A673 (cell line): ENCODE results near the gene UBASH3B. TPM values are rescaled to one million over a fixed set of nuclear protein-coding genes. Genes with fewer than 3 reads are reported as not detected.

Source experiments
- BruUV-seq: library from RNA; stranded (reverse); fragments of 400-500 nt; replicated peaks from 2 replicates; lab custom pipeline; 2021; lab: Mats Ljungman, UMichigan
- CTCF ChIA-PET: fragments of 300-600 bp; sonication (Branson Sonifier 250); formaldehyde crosslinking; loops from one replicate; lab custom pipeline; 2022; ENCODE audit warnings: antibody characterized with exemption; lab: Charles Lee
- POLR2A ChIA-PET: fragments of 300-600 bp; sonication (Branson Sonifier 250); formaldehyde crosslinking; loops from one replicate; lab custom pipeline; 2022; ENCODE audit warnings: antibody characterized with exemption; ENCODE audit not compliant: low non-redundant PET; lab: Charles Lee
- DNase-seq: peaks from one replicate; pipeline ENCODE4 v3.0.0-alpha.2; 2015; ENCODE audit warnings: low spot score
- H3K27ac ChIP-seq: fragments of 200-600 bp; sonication (generic); 2 replicates; pipeline ENCODE4 v1.5.1; 2016; ENCODE audit warnings: mixed run types, low read depth, mild to moderate bottlenecking, mixed read lengths, antibody characterized with exemption, low read length; ENCODE audit not compliant: poor library complexity, severe bottlenecking
- H3K27me3 ChIP-seq: fragments of 200-600 bp; sonication (generic); replicated peaks from 2 replicates; pipeline ENCODE4 v1.6.1; 2017; ENCODE audit warnings: mixed run types, low read depth, mild to moderate bottlenecking, mixed read lengths, antibody characterized with exemption, low read length; ENCODE audit not compliant: insufficient read depth, poor library complexity
- H3K36me3 ChIP-seq: fragments of 200-600 bp; sonication (generic); 2 replicates; pipeline ENCODE4 v1.6.1; 2016; ENCODE audit warnings: mixed run types, mild to moderate bottlenecking, mixed read lengths, antibody characterized with exemption, low read length; ENCODE audit not compliant: insufficient read depth, poor library complexity, severe bottlenecking
- H3K4me1 ChIP-seq: fragments of 200-600 bp; sonication (generic); 2 replicates; pipeline ENCODE4 v1.6.1; 2017; ENCODE audit warnings: mixed run types, mild to moderate bottlenecking, mixed read lengths, antibody characterized with exemption, low read length; ENCODE audit not compliant: insufficient read depth, poor library complexity, severe bottlenecking
- H3K4me3 ChIP-seq: fragments of 200-600 bp; sonication (generic); 2 replicates; pipeline ENCODE4 v1.5.1; 2016; ENCODE audit warnings: low read depth, mixed run types, mild to moderate bottlenecking, mixed read lengths, low read length; ENCODE audit not compliant: poor library complexity, severe bottlenecking
- H3K9me3 ChIP-seq: fragments of 200-600 bp; sonication (generic); 2 replicates; pipeline ENCODE4 v1.6.1; 2016; ENCODE audit warnings: mixed run types, low read depth, mild to moderate bottlenecking, mixed read lengths, antibody characterized with exemption, low read length; ENCODE audit not compliant: poor library complexity, severe bottlenecking
- EZH2 ChIP-seq: fragments of 200-600 bp; sonication (generic); IDR thresholded peaks from 2 replicates; pipeline ENCODE4 v1.6.1; 2017; ENCODE audit warnings: borderline replicate concordance, low read depth, mild to moderate bottlenecking, mixed read lengths, antibody characterized with exemption, low read length; ENCODE audit not compliant: poor library complexity, severe bottlenecking
- intact Hi-C: fragments of 100-400 bp; cut with micrococcal nuclease; formaldehyde crosslinking; loops from one replicate; pipeline ENCODE4 v1.10.0; 2022; ENCODE audit not compliant: unreplicated experiment
- total RNA-seq: library from RNA; stranded (reverse); gene quantifications from 2 replicates; pipeline ENCODE4 v1.2.3, GENCODE V29; 2021
- TF ChIP-seq, protein P1 (sequence below): fragments of 300-800, 200-600 bp; sonication (generic); conservative IDR thresholded peaks from 2 replicates; pipeline ENCODE4 v1.5.1; 2017; ENCODE audit warnings: low read depth, mild to moderate bottlenecking, antibody characterized with exemption, low read length, moderate library complexity, mixed read lengths

The UBASH3B gene
- total RNA-seq, 1 experiment from 2014 or later: 15.3 TPM

DNA sequence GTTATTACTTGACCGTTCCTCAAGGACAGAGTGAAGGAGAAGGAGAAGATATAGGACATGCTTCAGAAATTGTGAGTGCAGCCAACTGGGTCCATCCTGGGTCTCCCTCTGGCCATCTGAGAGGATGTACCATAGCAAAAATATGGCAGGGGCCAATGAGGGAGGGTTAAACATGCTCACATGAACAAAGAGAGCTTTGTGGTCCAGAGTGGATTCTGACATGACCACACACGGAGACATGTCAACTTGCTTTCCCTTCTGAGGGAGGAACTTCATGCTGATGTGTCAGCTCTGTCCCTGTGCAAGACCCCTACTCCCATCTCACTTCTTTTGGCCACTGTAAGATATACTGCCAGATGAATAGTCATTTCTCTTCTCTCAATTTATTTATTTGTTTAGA is 3.0 kb upstream of the UBASH3B start:
- Histone ChIP-seq H3K4me1 (peaks cover 13% of the 10 kb centered on the region), H3K9me3 (no peaks in the 10 kb centered on the region), H3K4me3 (no peak overlapping the region), H3K27me3 (no peaks in the 10 kb centered on the region), H3K36me3 (no peaks in the 10 kb centered on the region), H3K27ac (no peak overlapping the region)
- no peak for DNase-seq
- ChIA-PET POLR2A (interaction anchor here (0.7 kb wide), 1 partner anchor 200 kb away, joined by 3 read pairs; no protein-coding TSS in a partner anchor), CTCF (no interaction called here)
- no peak for TF ChIP-seq EZH2
- TF ChIP-seq, protein P1, sequence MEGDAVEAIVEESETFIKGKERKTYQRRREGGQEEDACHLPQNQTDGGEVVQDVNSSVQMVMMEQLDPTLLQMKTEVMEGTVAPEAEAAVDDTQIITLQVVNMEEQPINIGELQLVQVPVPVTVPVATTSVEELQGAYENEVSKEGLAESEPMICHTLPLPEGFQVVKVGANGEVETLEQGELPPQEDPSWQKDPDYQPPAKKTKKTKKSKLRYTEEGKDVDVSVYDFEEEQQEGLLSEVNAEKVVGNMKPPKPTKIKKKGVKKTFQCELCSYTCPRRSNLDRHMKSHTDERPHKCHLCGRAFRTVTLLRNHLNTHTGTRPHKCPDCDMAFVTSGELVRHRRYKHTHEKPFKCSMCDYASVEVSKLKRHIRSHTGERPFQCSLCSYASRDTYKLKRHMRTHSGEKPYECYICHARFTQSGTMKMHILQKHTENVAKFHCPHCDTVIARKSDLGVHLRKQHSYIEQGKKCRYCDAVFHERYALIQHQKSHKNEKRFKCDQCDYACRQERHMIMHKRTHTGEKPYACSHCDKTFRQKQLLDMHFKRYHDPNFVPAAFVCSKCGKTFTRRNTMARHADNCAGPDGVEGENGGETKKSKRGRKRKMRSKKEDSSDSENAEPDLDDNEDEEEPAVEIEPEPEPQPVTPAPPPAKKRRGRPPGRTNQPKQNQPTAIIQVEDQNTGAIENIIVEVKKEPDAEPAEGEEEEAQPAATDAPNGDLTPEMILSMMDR: no peak
- intact Hi-C loops: no loop called here
- BruUV-seq: no TSS peak

DNA sequence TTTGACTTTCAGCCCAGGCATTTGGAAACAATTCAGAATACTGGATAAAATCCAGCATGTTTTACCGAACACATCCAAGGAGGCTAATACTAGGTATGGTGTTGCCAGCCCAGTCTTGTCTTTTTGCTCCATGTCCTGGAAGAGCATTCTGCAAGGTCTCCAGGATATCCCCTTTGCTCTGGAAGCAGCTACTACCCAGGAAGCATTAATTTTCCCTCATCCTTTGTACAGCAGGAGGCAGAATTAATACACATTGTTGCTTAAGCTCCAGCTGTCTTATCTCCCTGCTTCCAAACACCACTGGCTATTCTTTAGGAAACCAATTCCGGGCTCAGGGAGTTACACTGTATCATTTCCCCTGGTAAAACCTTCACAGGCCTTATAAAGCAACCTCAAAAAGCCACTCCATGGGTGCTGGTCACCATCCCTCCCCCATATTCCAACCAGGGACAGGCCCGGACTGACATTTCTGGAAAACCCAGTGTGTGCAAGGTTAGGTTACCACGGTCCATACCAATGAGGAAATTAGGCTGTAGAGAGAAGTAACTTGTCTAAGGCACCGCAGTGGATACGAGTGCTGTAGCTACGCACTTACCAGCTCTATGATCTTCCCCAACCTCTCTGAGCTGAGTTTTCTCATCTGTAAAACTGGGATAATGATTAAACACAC is 1.5 kb upstream of the UBASH3B start:
- H3K9me3 ChIP-seq: no peaks in the 10 kb centered on the region
- peak; percentile 50 for DNase-seq
- POLR2A ChIA-PET: no interaction called here

DNA sequence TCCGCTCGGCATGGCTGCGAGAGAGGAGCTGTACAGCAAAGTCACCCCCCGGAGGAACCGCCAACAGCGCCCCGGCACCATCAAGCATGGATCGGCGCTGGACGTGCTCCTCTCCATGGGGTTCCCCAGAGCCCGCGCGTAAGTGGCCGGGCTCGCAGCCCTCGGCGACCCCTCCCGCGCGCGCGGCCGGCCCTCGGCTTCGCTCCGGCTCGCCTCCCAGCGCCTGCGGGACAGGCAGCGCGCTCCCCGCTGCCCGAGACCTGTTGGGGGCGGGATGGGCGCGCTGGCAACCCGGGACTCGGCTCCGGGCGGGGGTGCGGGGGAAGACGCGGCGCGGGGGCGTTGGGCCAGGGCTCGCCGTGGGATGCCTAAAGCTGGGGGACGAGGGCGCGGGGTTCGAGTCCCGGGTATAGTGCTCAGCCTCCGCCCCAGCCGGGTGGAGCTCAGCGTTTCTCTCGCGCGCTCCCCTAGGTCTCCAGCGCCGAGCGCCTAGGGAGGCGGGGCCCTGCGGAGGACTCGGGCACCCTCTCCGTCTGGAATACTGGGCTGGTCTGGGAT is 630 bp downstream of the UBASH3B start:
- H3K27me3 ChIP-seq: no peaks in the 10 kb centered on the region
- DNase-seq: peak; percentile 75
- intact Hi-C loops: no loop called here
- ChIA-PET POLR2A (interaction anchor here (0.6 kb wide), 1 partner anchor 33 kb away, joined by 8 read pairs; no protein-coding TSS in a partner anchor), CTCF (interaction anchor here (0.6 to 2.3 kb wide), 3 partner anchors 27 to 125 kb away, joined by 3 to 10 read pairs (median 7); no protein-coding TSS in a partner anchor)
- H3K4me3 ChIP-seq: peak overlapping the region; percentile 95
- peaks cover 19% of the 10 kb centered on the region for H3K4me1 ChIP-seq
- H3K9me3 ChIP-seq: no peaks in the 10 kb centered on the region
- no peaks in the 10 kb centered on the region for H3K36me3 ChIP-seq
- TF ChIP-seq, protein P1: no peak
- TF ChIP-seq EZH2: no peak
- no TSS peak for BruUV-seq
- peak overlapping the region; percentile 75 for H3K27ac ChIP-seq

More for the DNA sequence above, 1.5 kb upstream of the UBASH3B start:
- BruUV-seq: no TSS peak
- peaks cover 13% of the 10 kb centered on the region for H3K4me1 ChIP-seq
- no peaks in the 10 kb centered on the region for H3K27me3 ChIP-seq
- intact Hi-C loops: no loop called here
- TF ChIP-seq, protein P1: peak; percentile 36; the same call in 1 of the 2 replicates
- no peak for TF ChIP-seq EZH2
- no peak overlapping the region for H3K4me3 ChIP-seq
- H3K36me3 ChIP-seq: no peaks in the 10 kb centered on the region
- no peak overlapping the region for H3K27ac ChIP-seq
- CTCF ChIA-PET: interaction anchor here (0.6 kb wide), 1 partner anchor 54 kb away, joined by 12 read pairs; no protein-coding TSS in a partner anchor
